GM12878 (cell line): ENCODE data around the gene TOP1. TPM values are rescaled to one million over a fixed set of nuclear protein-coding genes. Genes with fewer than 3 reads are reported as not detected.

Source experiments
- BMI1 ChIP-seq: fragments of 450-650 bp; IDR thresholded peaks from 2 replicates; pipeline ENCODE4 v1.6.1; 2016; ENCODE audit warnings: mild to moderate bottlenecking, moderate library complexity, borderline replicate concordance
- CHD2 ChIP-seq: IDR thresholded peaks from 2 replicates; pipeline ENCODE4 v1.6.1; 2011; ENCODE audit warnings: low read depth, low read length, improper control_type of control experiment, borderline replicate concordance
- CREM ChIP-seq: IDR thresholded peaks from 2 replicates; pipeline ENCODE4 v1.6.1; 2014; ENCODE audit warnings: antibody characterized with exemption, low read depth
- ESRRA ChIP-seq: IDR thresholded peaks from 2 replicates; pipeline ENCODE4 v1.6.1; 2012; ENCODE audit warnings: mild to moderate bottlenecking, low read length, improper control_type of control experiment
- ETV6 ChIP-seq, 2 experiments: fragments of 450-650 bp in 1 of 2; IDR thresholded peaks in 1 of 2; conservative IDR thresholded peaks in 1 of 2; 2 replicates each; pipeline ENCODE4 v1.6.1; 2014; ENCODE audit warnings: antibody characterized with exemption in 1 of 2, borderline replicate concordance in 1 of 2, low read depth in 1 of 2, mild to moderate bottlenecking in 1 of 2, moderate library complexity in 1 of 2
- FOXK2 ChIP-seq: fragments of 450-650 bp; IDR thresholded peaks from 2 replicates; pipeline ENCODE4 v1.6.1; 2017; ENCODE audit warnings: mild to moderate bottlenecking, moderate library complexity
- HCFC1 ChIP-seq: fragments of 150-350 bp; IDR thresholded peaks from 2 replicates; pipeline ENCODE4 v1.6.1; 2014; ENCODE audit warnings: low read length
- HDAC6 ChIP-seq: fragments of 200-600 bp; sonication (generic); IDR thresholded peaks from one replicate; pipeline ENCODE4 v1.8.0; 2017; ENCODE audit warnings: antibody characterized with exemption; ENCODE audit not compliant: unreplicated experiment
- KAT2A ChIP-seq: conservative IDR thresholded peaks from 2 replicates; pipeline ENCODE4 v1.6.1; 2011; ENCODE audit warnings: low read depth, low read length; ENCODE audit not compliant: control insufficient read depth
- MTA3 ChIP-seq: IDR thresholded peaks from 2 replicates; pipeline ENCODE4 v1.6.1; 2012; ENCODE audit warnings: low read length, inconsistent platforms, borderline replicate concordance
- MXI1 ChIP-seq: fragments of 150-350 bp; IDR thresholded peaks from 2 replicates; pipeline ENCODE4 v1.6.1; 2011; ENCODE audit warnings: low read depth, mild to moderate bottlenecking, inconsistent platforms, low read length, improper control_type of control experiment
- NBN ChIP-seq: fragments of 450-650 bp; IDR thresholded peaks from 2 replicates; pipeline ENCODE4 v1.6.1; 2016
- NRF1 ChIP-seq: conservative IDR thresholded peaks from 2 replicates; pipeline ENCODE4 v1.6.1; 2011; ENCODE audit warnings: mild to moderate bottlenecking, low read depth, low read length, improper control_type of control experiment
- PAX8 ChIP-seq: fragments of 450-650 bp; IDR thresholded peaks from 2 replicates; pipeline ENCODE4 v1.6.1; 2017; ENCODE audit warnings: mild to moderate bottlenecking, moderate library complexity
- RCOR1 ChIP-seq: conservative IDR thresholded peaks from 2 replicates; pipeline ENCODE4 v1.6.1; 2012; ENCODE audit warnings: low read depth, low read length, improper control_type of control experiment
- SMAD1 ChIP-seq: fragments of 450-650 bp; IDR thresholded peaks from 2 replicates; pipeline ENCODE4 v1.6.1; 2018; ENCODE audit warnings: mild to moderate bottlenecking, low read depth; ENCODE audit not compliant: partially characterized antibody
- SMAD5 ChIP-seq: IDR thresholded peaks from 2 replicates; pipeline ENCODE4 v1.6.1; 2016; ENCODE audit warnings: antibody characterized with exemption, low read depth
- SREBF2 ChIP-seq: IDR thresholded peaks from 2 replicates; pipeline ENCODE4 v1.6.1; 2012; ENCODE audit warnings: mild to moderate bottlenecking, low read length
- STAT1 ChIP-seq: fragments of 450-650 bp; conservative IDR thresholded peaks from 2 replicates; pipeline ENCODE4 v1.6.1; 2014; ENCODE audit warnings: antibody characterized with exemption, mild to moderate bottlenecking
- SUPT20H ChIP-seq: IDR thresholded peaks from 2 replicates; pipeline ENCODE4 v1.6.1; 2011; ENCODE audit warnings: low read depth, mild to moderate bottlenecking, low read length, moderate library complexity, borderline replicate concordance; ENCODE audit not compliant: control insufficient read depth
- TCF12 ChIP-seq: IDR thresholded peaks from 2 replicates; pipeline ENCODE4 v1.6.1; 2011; ENCODE audit warnings: low read depth, mild to moderate bottlenecking, low read length
- ZSCAN29 ChIP-seq: fragments of 450-650 bp; IDR thresholded peaks from 2 replicates; pipeline ENCODE4 v1.6.1; 2017; ENCODE audit warnings: mild to moderate bottlenecking, moderate library complexity
- polyA plus RNA-seq, 11 experiments: library from polyadenylated mRNA; depleted of rRNA in 4 of 11; unstranded in 6 of 11; stranded (reverse) in 5 of 11; fragments of >200 nt; fragmentation: Nextera tagmentation in 4 of 11; fragmentation: Illumina TruSeq in 1 of 11; extraction: Ambion mirVana in 4 of 11; extraction: Trizol in 1 of 11; gene quantifications; 1 replicate in 1 of 11; 2 replicates in 10 of 11; pipeline versions ENCODE4 v1.2.1 to v1.2.3, GENCODE V29; 2011 to 2016; ENCODE audit warnings: inconsistent platforms in 2 of 11, missing spikeins in 2 of 11, low read depth in 1 of 11
- total RNA-seq, 4 experiments: library from RNA; depleted of rRNA in 3 of 4; stranded (reverse); fragments of >200 nt in 3 of 4; fragmentation: Illumina TruSeq in 1 of 4; extraction: Trizol in 1 of 4; gene quantifications; 2 replicates each; pipeline versions ENCODE4 v1.2.1 to v1.2.3, GENCODE V29; 2013 to 2021
- TF ChIP-seq, protein P1 (sequence below): fragments of 450-650 bp; formaldehyde crosslinking; IDR thresholded peaks from 2 replicates; pipeline ENCODE4 v1.4.0; 2020; ENCODE audit warnings: mild to moderate bottlenecking, moderate library complexity
- TF ChIP-seq, protein P2 (sequence below): fragments of 450-650 bp; IDR thresholded peaks from 2 replicates; pipeline ENCODE4 v1.6.1; 2017; ENCODE audit warnings: mild to moderate bottlenecking, moderate library complexity

TOP1 gene
- total and polyA plus RNA-seq, 10 of the 15 experiments (the other 5 are each of a cell fraction or from before 2014, with no cell fraction given) = 21.5 to 128 (median 47.3) TPM

GRCh38 chr20:40991181-40991889, 37.3 kb upstream of the TOP1 start (continued):
- TF ChIP-seq, protein P1, sequence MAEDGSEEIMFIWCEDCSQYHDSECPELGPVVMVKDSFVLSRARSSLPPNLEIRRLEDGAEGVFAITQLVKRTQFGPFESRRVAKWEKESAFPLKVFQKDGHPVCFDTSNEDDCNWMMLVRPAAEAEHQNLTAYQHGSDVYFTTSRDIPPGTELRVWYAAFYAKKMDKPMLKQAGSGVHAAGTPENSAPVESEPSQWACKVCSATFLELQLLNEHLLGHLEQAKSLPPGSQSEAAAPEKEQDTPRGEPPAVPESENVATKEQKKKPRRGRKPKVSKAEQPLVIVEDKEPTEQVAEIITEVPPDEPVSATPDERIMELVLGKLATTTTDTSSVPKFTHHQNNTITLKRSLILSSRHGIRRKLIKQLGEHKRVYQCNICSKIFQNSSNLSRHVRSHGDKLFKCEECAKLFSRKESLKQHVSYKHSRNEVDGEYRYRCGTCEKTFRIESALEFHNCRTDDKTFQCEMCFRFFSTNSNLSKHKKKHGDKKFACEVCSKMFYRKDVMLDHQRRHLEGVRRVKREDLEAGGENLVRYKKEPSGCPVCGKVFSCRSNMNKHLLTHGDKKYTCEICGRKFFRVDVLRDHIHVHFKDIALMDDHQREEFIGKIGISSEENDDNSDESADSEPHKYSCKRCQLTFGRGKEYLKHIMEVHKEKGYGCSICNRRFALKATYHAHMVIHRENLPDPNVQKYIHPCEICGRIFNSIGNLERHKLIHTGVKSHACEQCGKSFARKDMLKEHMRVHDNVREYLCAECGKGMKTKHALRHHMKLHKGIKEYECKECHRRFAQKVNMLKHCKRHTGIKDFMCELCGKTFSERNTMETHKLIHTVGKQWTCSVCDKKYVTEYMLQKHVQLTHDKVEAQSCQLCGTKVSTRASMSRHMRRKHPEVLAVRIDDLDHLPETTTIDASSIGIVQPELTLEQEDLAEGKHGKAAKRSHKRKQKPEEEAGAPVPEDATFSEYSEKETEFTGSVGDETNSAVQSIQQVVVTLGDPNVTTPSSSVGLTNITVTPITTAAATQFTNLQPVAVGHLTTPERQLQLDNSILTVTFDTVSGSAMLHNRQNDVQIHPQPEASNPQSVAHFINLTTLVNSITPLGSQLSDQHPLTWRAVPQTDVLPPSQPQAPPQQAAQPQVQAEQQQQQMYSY (CRISPR knock-in tag) = no peak
- TF ChIP-seq MXI1 (peak; percentile 86), CHD2 (peak; percentile 94), PAX8 (no peak), HDAC6 (no peak), SUPT20H (no peak), STAT1 (no peak), SMAD1 (peak; percentile 8), TCF12 (peak; percentile 82), FOXK2 (peak; percentile 60; the same call in 1 of the 2 replicates), ESRRA (no peak), ETV6 (conservative IDR thresholded peaks at IDR 0.05 in 1 of 2, IDR thresholded peaks at IDR 0.05 in 1 of 2; ENCODE audit: borderline replicate concordance in 1 of 2, low read depth in 1 of 2) (peak in 1 of 2 experiments; percentile 83; a peak in 2 of 4 replicates), NBN (peak; percentile 92), RCOR1 (peak; percentile 90; the same call in 1 of the 2 replicates), SREBF2 (no peak), CREM (peak; percentile 80; the same call in 1 of the 2 replicates), MTA3 (no peak; the same call in 1 of the 2 replicates), BMI1 (no peak), HCFC1 (peak; percentile 31; the same call in 1 of the 2 replicates), NRF1 (no peak), KAT2A (no peak), SMAD5 (no peak), ZSCAN29 (no peak)
- TF ChIP-seq, protein P2, sequence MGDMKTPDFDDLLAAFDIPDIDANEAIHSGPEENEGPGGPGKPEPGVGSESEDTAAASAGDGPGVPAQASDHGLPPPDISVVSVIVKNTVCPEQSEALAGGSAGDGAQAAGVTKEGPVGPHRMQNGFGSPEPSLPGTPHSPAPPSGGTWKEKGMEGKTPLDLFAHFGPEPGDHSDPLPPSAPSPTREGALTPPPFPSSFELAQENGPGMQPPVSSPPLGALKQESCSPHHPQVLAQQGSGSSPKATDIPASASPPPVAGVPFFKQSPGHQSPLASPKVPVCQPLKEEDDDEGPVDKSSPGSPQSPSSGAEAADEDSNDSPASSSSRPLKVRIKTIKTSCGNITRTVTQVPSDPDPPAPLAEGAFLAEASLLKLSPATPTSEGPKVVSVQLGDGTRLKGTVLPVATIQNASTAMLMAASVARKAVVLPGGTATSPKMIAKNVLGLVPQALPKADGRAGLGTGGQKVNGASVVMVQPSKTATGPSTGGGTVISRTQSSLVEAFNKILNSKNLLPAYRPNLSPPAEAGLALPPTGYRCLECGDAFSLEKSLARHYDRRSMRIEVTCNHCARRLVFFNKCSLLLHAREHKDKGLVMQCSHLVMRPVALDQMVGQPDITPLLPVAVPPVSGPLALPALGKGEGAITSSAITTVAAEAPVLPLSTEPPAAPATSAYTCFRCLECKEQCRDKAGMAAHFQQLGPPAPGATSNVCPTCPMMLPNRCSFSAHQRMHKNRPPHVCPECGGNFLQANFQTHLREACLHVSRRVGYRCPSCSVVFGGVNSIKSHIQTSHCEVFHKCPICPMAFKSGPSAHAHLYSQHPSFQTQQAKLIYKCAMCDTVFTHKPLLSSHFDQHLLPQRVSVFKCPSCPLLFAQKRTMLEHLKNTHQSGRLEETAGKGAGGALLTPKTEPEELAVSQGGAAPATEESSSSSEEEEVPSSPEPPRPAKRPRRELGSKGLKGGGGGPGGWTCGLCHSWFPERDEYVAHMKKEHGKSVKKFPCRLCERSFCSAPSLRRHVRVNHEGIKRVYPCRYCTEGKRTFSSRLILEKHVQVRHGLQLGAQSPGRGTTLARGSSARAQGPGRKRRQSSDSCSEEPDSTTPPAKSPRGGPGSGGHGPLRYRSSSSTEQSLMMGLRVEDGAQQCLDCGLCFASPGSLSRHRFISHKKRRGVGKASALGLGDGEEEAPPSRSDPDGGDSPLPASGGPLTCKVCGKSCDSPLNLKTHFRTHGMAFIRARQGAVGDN = peak; percentile 91
